PC-9 (cell line): Measurements from ENCODE around the gene GALNT10.

Experiments
- CTCF ChIP-seq: fragments of 200-600 bp; sonication (generic); conservative IDR thresholded peaks from 2 replicates; pipeline ENCODE4 v1.6.1; 2017; ENCODE audit warnings: mixed run types, antibody characterized with exemption, mild to moderate bottlenecking, moderate library complexity
- EZH2 ChIP-seq: fragments of 200-600 bp; sonication (generic); IDR thresholded peaks from 2 replicates; pipeline ENCODE4 v1.8.0; 2017; ENCODE audit warnings: antibody characterized with exemption, low read depth

- TF ChIP-seq EZH2 (no peak), CTCF (no peak)
Observed at GRCh38 chr5:154276973-154277331, 86.4 kb downstream of the GALNT10 start.
